GM12878 (cell line): ENCODE data around the gene IFI6. TPM values are rescaled to one million over a fixed set of nuclear protein-coding genes. Genes with fewer than 3 reads are reported as not detected.

Experiments used
- HDAC2 ChIP-seq: fragments of 200-600 bp; sonication (generic); IDR thresholded peaks from 2 replicates; pipeline ENCODE4 v1.6.1; 2017
- MEF2A ChIP-seq: IDR thresholded peaks from 2 replicates; pipeline ENCODE4 v1.6.1; 2011; ENCODE audit warnings: low read depth, mild to moderate bottlenecking, low read length, moderate library complexity; ENCODE audit not compliant: insufficient read depth
- MYB ChIP-seq: fragments of 150-350 bp; IDR thresholded peaks from 2 replicates; pipeline ENCODE4 v1.6.1; 2014; ENCODE audit warnings: mild to moderate bottlenecking, low read depth, low read length, borderline replicate concordance
- NFYA ChIP-seq: IDR thresholded peaks from 2 replicates; pipeline ENCODE4 v1.6.1; 2011; ENCODE audit warnings: low read depth, mild to moderate bottlenecking, low read length, improper control_type of control experiment, borderline replicate concordance
- NR2F1 ChIP-seq: fragments of 450-650 bp; conservative IDR thresholded peaks from 2 replicates; pipeline ENCODE4 v1.6.1; 2017; ENCODE audit warnings: mild to moderate bottlenecking
- polyA plus RNA-seq, 11 experiments: library from polyadenylated mRNA; depleted of rRNA in 4 of 11; unstranded in 6 of 11; stranded (reverse) in 5 of 11; fragments of >200 nt; fragmentation: Nextera tagmentation in 4 of 11; fragmentation: Illumina TruSeq in 1 of 11; extraction: Ambion mirVana in 4 of 11; extraction: Trizol in 1 of 11; gene quantifications; 1 replicate in 1 of 11; 2 replicates in 10 of 11; pipeline versions ENCODE4 v1.2.1 to v1.2.3, GENCODE V29; 2011 to 2016; ENCODE audit warnings: inconsistent platforms in 2 of 11, missing spikeins in 2 of 11, low read depth in 1 of 11
- total RNA-seq, 4 experiments: library from RNA; depleted of rRNA in 3 of 4; stranded (reverse); fragments of >200 nt in 3 of 4; fragmentation: Illumina TruSeq in 1 of 4; extraction: Trizol in 1 of 4; gene quantifications; 2 replicates each; pipeline versions ENCODE4 v1.2.1 to v1.2.3, GENCODE V29; 2013 to 2021
- TF ChIP-seq, protein P1 (sequence below): fragments of 450-650 bp; formaldehyde crosslinking; IDR thresholded peaks from 2 replicates; pipeline ENCODE4 v1.4.0; 2022; ENCODE audit warnings: mild to moderate bottlenecking, moderate library complexity
- TF ChIP-seq, protein P2 (sequence below): IDR thresholded peaks from 2 replicates; pipeline ENCODE4 v1.6.1; 2011; ENCODE audit warnings: mild to moderate bottlenecking, low read depth, low read length, moderate library complexity; ENCODE audit not compliant: insufficient replicate concordance
- TF ChIP-seq, protein P3 (sequence below): fragments of 450-650 bp; IDR thresholded peaks from 2 replicates; pipeline ENCODE4 v1.6.1; 2017; ENCODE audit warnings: low read depth, mild to moderate bottlenecking, moderate library complexity

Gene IFI6
- total and polyA plus RNA-seq, 10 of the 15 experiments (the other 5 are each of a cell fraction or from before 2014, with no cell fraction given) = 5.6 to 123 (median 69.0) TPM

DNA sequence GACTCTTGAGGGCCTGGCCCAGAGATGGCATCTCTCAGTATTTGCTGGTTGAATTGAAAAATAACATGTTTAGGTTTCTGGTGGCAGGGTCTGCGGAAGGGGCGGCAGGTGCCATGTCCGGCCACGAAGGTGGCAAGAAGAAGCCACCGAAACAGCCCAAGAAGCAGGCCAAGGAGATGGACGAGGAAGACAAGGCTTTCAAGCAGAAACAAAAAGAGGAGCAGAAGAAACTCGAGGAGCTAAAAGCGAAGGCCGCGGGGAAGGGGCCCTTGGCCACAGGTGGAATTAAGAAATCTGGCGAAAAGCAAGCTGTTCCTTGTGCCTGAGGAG is 22.7 kb downstream of the IFI6 start (continued):
- TF ChIP-seq NR2F1 (no peak), NFYA (no peak), HDAC2 (no peak), MYB (no peak), MEF2A (no peak)
- TF ChIP-seq, protein P1, sequence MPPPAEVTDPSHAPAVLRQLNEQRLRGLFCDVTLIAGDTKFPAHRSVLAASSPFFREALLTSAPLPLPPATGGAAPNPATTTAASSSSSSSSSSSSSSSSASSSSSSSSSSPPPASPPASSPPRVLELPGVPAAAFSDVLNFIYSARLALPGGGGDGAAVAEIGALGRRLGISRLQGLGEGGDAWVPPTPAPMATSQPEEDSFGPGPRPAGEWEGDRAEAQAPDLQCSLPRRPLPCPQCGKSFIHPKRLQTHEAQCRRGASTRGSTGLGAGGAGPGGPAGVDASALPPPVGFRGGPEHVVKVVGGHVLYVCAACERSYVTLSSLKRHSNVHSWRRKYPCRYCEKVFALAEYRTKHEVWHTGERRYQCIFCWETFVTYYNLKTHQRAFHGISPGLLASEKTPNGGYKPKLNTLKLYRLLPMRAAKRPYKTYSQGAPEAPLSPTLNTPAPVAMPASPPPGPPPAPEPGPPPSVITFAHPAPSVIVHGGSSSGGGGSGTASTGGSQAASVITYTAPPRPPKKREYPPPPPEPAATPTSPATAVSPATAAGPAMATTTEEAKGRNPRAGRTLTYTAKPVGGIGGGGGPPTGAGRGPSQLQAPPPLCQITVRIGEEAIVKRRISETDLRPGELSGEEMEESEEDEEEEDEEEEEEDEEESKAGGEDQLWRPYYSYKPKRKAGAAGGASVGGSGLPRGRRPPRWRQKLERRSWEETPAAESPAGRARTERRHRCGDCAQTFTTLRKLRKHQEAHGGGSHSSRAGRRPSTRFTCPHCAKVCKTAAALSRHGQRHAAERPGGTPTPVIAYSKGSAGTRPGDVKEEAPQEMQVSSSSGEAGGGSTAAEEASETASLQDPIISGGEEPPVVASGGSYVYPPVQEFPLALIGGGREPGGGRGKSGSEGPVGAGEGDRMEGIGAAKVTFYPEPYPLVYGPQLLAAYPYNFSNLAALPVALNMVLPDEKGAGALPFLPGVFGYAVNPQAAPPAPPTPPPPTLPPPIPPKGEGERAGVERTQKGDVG (CRISPR knock-in tag) = no peak
- TF ChIP-seq, protein P2, sequence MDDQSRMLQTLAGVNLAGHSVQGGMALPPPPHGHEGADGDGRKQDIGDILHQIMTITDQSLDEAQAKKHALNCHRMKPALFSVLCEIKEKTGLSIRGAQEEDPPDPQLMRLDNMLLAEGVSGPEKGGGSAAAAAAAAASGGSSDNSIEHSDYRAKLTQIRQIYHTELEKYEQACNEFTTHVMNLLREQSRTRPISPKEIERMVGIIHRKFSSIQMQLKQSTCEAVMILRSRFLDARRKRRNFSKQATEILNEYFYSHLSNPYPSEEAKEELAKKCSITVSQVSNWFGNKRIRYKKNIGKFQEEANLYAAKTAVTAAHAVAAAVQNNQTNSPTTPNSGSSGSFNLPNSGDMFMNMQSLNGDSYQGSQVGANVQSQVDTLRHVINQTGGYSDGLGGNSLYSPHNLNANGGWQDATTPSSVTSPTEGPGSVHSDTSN = no peak
- TF ChIP-seq, protein P3, sequence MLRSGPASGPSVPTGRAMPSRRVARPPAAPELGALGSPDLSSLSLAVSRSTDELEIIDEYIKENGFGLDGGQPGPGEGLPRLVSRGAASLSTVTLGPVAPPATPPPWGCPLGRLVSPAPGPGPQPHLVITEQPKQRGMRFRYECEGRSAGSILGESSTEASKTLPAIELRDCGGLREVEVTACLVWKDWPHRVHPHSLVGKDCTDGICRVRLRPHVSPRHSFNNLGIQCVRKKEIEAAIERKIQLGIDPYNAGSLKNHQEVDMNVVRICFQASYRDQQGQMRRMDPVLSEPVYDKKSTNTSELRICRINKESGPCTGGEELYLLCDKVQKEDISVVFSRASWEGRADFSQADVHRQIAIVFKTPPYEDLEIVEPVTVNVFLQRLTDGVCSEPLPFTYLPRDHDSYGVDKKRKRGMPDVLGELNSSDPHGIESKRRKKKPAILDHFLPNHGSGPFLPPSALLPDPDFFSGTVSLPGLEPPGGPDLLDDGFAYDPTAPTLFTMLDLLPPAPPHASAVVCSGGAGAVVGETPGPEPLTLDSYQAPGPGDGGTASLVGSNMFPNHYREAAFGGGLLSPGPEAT = no peak
